Sigmoid colon (tissue), 7 donors: ENCODE data around the gene DNAH11. TPM values are rescaled to one million over a fixed set of nuclear protein-coding genes. Genes with fewer than 3 reads are reported as not detected.

ENCODE experiments used
- DNase-seq: peaks from one replicate; pipeline ENCODE4 v3.0.0-alpha.2; 2019
- H3K27ac ChIP-seq, 4 donors: fragments of 200-600 bp; sonication (generic); one replicate each; pipeline ENCODE4 v1.5.1; 2016 to 2019; ENCODE audit warnings: mild to moderate bottlenecking in 1 of 4
- H3K27me3 ChIP-seq, 3 donors: fragments of 200-600 bp; sonication (generic); one replicate each; pipeline ENCODE4 v1.5.1; 2019; ENCODE audit warnings: mild to moderate bottlenecking in 1 of 3
- H3K36me3 ChIP-seq, 4 donors: fragments of 200-600 bp; sonication (generic); one replicate each; pipeline ENCODE4 v1.5.1; 2016 to 2019
- H3K4me1 ChIP-seq, 4 donors: fragments of 200-600 bp; sonication (generic); one replicate each; pipeline ENCODE4 v1.5.1; 2017 to 2019
- H3K4me3 ChIP-seq, 4 donors: fragments of 200-600 bp; sonication (generic); one replicate each; pipeline ENCODE4 v1.5.1; 2017 to 2019; ENCODE audit warnings: mild to moderate bottlenecking in 2 of 4, moderate library complexity in 1 of 4
- H3K9me3 ChIP-seq, 4 donors: fragments of 200-600 bp in 3 of 4; sonication (generic) in 3 of 4; one replicate each; pipeline versions ENCODE4 v1.5.1 to v1.6.1; 2013 to 2019
- CTCF ChIP-seq, 4 experiments: fragments of 450-650 bp in 3 of 4; fragments of 200-600 bp in 1 of 4; IDR thresholded peaks; one replicate each; pipeline ENCODE4 v1.5.1; 2016 to 2019; ENCODE audit warnings: antibody characterized with exemption in 4 of 4, mild to moderate bottlenecking in 3 of 4, moderate library complexity in 2 of 4
- EP300 ChIP-seq, 4 donors: sonication (generic); formaldehyde crosslinking; IDR thresholded peaks; one replicate each; pipeline ENCODE4 v1.6.1; 2017; ENCODE audit warnings: antibody characterized with exemption in 4 of 4
- POLR2A ChIP-seq, 2 donors: fragments of 450-650 bp; IDR thresholded peaks; one replicate each; pipeline ENCODE4 v1.6.1; 2016; ENCODE audit warnings: antibody characterized with exemption in 2 of 2, mild to moderate bottlenecking in 2 of 2, moderate library complexity in 2 of 2
- POLR2AphosphoS5 ChIP-seq, 4 donors: sonication (generic); formaldehyde crosslinking; IDR thresholded peaks; one replicate each; pipeline ENCODE4 v1.6.1; 2017; ENCODE audit warnings: antibody characterized with exemption in 4 of 4
- WGBS, 2 donors: extraction: QIAGEN DNeasy Blood & Tissue Kit; methylation state at CpG; one replicate each; pipeline ENCODE4 v1.1.7; 2013; 5-methylcytosine and 5-hydroxymethylcytosine counted together
- intact Hi-C: fragments of 100-400 bp; cut with DNase I; formaldehyde crosslinking; loops from one replicate; pipeline ENCODE4 v1.15.1; 2023
- polyA plus RNA-seq, 3 donors: library from polyadenylated mRNA; stranded (reverse); fragments of 200-250 nt; gene quantifications; one replicate each; pipeline ENCODE4 v1.2.3, GENCODE V29; 2013
- total RNA-seq, 4 donors: library from RNA; depleted of rRNA; stranded (reverse); fragments of >200 nt; gene quantifications; one replicate each; pipeline ENCODE4 v1.1.0, GENCODE V29; 2016
- donor health status: healthy with polysubstance abuse.
- donor health status: Bipolar disorder and iron deficiency.
- donor health status: healthy.

Gene DNAH11
- total and polyA plus RNA-seq, 7 donors, result under 0.01 to 1.2 (median 0.13) TPM; not detected in 2

GRCh38 chr7:21616796-21617436, 74.1 kb downstream of the DNAH11 start:
- Histone ChIP-seq H3K27me3 (no peaks in the 10 kb centered on the region), H3K4me3 (no peak overlapping the region), H3K36me3 (no peaks in the 10 kb centered on the region), H3K4me1 (peaks cover 0 to 11% (median 0%) of the 10 kb centered on the region in 4 donors), H3K27ac (peak overlapping the region in 1 of 4 donors; percentile 56), H3K9me3 (no peaks in the 10 kb centered on the region)
- TF ChIP-seq EP300 (IDR thresholded peaks at IDR 0.05) (no peak), POLR2A (IDR thresholded peaks at IDR 0.05) (no peak), CTCF (IDR thresholded peaks at IDR 0.05) (no peak), POLR2AphosphoS5 (IDR thresholded peaks at IDR 0.05) (no peak)
- DNase-seq, result no peak
- WGBS, 2 donors, result 57 to 75% methylated on average over 7 of the region's 7 CpGs
- intact Hi-C loops, result no loop called here

- 79 to 81% methylated on average over 3 of the region's 3 CpGs for WGBS, 2 donors
- Histone ChIP-seq H3K36me3 (no peaks in the 10 kb centered on the region), H3K4me1 (peaks cover 0 to 11% (median 0%) of the 10 kb centered on the region in 4 donors), H3K27ac (peak overlapping the region in 1 of 4 donors; percentile 56), H3K4me3 (no peak overlapping the region), H3K9me3 (no peaks in the 10 kb centered on the region), H3K27me3 (no peaks in the 10 kb centered on the region)
- intact Hi-C loops, result no loop called here
- DNase-seq, result no peak
- TF ChIP-seq CTCF (IDR thresholded peaks at IDR 0.05), result no peak
- TF ChIP-seq POLR2A (IDR thresholded peaks at IDR 0.05), result no peak
- no peak for TF ChIP-seq EP300 (IDR thresholded peaks at IDR 0.05)
- no peak for TF ChIP-seq POLR2AphosphoS5 (IDR thresholded peaks at IDR 0.05)
Observed at GRCh38 chr7:21617513-21617912, 74.7 kb downstream of the DNAH11 start.

GRCh38 chr7:21617916-21618390, 75.1 kb downstream of the DNAH11 start:
- peaks cover 0 to 11% (median 0%) of the 10 kb centered on the region in 4 donors for H3K4me1 ChIP-seq
- TF ChIP-seq CTCF (IDR thresholded peaks at IDR 0.05) (no peak), POLR2AphosphoS5 (IDR thresholded peaks at IDR 0.05) (peak in 3 of 4 donors; percentile 33 to 67 (median 53))
- no peaks in the 10 kb centered on the region for H3K27me3 ChIP-seq
- H3K9me3 ChIP-seq, result no peaks in the 10 kb centered on the region
- DNase-seq, result peak; percentile 85
- no peak overlapping the region for H3K4me3 ChIP-seq
- 75 to 81% methylated on average over 6 of the region's 6 CpGs for WGBS, 2 donors
- intact Hi-C loops, result no loop called here
- H3K36me3 ChIP-seq, result no peaks in the 10 kb centered on the region
- H3K27ac ChIP-seq, result peak overlapping the region in 1 of 4 donors; percentile 56

GRCh38 chr7:21618706-21619105, 75.9 kb downstream of the DNAH11 start:
- intact Hi-C loops, result no loop called here
- no peaks in the 10 kb centered on the region for H3K36me3 ChIP-seq
- DNase-seq, result no peak
- TF ChIP-seq POLR2A (IDR thresholded peaks at IDR 0.05) (no peak), CTCF (IDR thresholded peaks at IDR 0.05) (no peak), EP300 (IDR thresholded peaks at IDR 0.05) (no peak), POLR2AphosphoS5 (IDR thresholded peaks at IDR 0.05) (no peak)
- H3K4me3 ChIP-seq, result no peak overlapping the region
- no peaks in the 10 kb centered on the region for H3K27me3 ChIP-seq
- WGBS, 2 donors, result 87 to 95% methylated on average over 8 of the region's 8 CpGs
- H3K27ac ChIP-seq, result no peak overlapping the region
- peaks cover 0 to 11% (median 0%) of the 10 kb centered on the region in 4 donors for H3K4me1 ChIP-seq
- no peaks in the 10 kb centered on the region for H3K9me3 ChIP-seq
